Measurements from ENCODE around the gene NPB.

Gene NPB

DNA sequence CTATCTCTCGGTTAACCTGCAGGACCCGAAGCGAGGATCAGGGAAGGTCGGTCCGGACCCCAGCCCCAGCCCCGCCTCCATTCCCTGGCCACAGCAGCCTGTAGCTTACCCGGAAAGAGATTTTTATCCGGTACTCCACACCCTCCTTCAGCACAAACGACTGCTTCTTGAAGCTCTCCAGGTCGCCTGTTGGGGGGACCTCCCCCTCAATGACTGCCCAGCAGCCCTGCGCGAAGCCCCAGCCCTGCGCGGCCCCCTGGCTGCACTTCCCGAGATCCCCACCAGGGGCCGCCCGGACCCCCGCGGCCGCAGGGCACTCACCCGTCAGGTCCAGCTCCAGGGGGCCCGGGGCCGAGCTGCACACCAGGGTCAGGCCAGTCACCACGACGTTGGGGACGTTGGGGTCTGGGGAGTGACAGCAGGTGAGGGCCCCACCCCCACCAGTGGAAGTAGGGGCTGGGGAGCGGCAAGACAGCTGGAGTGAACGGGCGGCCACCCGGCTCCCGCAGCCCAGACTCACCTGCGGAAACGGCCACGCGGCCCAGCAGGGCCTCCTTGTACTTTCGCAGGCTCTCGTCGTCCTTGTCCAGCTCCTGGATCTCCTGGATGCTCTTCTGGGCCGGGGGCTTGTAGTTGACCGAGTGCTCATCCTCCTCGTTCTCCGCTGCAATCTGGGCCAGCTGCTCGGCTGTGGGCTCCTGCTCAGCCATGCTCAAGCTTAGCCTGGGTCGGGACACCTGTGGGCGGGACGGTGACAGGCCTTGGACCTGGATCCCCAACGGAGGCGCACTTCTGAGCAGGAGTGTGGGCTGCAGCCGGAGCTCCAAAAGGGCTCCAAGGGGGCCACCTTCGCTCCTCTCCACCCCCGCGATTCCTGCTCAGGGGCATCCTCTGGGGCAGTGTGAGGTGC is 32.6 kb upstream of the NPB start:
- DNase-seq = peak in 1 of 14 donors; percentile 35

DNA sequence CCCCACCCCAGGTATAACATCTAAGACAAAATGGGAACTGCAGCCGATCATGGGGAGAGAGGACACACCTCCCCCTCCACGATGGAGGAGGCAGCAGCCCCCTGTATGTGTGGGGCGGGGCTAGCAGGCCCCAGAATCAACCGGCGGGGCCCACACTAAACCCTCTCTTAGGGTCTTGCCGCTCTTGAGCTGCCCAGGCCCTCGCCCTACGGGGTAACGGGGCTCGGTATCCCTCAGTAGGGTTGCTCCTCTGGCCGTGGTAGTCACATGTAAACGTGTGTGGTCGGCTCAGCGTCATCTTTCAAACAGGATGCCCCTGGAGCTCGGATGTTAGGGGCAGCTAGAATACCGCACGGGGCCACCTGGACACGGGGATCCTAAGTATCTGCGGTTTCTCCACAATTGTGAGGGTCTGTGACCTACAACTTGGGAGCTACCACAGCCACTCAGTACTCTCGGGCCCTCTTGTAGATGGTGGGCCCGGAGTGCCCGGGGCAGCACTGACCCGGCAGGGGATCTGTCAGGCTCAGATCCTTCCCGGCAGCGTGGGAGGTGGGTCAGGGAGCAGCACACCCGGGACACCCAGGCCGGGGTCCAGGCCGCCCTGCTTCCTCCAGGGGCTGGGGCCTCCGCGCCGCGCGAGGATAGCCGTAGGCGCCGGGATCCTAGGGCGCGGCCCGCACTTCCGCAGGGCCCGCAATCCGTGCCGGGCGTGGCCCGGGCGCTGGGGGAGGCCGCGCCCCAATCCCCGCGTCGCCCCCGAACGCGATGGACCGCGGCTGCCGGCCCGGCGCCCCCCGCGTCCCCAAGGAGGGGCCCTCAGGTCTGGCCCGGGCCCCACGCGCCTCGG is 31.7 kb upstream of the NPB start:
- DNase-seq = peak in 3 of 14 donors; percentile 5 to 40 (median 31)

DNA sequence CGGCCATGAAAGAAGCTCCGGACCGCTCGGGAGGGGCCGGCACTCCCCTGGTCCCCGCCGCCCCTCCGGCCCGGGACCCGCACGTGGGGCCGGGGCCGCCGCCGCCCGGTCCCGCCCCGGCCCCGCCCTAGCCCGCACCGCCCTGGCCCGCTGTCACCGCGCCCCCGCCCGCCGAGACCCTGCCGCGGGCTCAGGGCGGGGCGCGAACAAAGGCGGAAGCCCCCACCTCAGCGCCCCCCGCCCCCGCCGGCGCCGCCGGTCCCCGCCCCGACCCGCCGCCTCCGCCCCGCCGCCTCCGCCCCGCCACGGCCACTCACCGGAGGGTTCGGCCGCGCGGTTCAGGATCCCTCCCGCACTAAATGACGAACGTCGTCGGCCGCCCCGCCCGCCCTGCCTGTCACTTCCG is 31.1 kb upstream of the NPB start, which contains the start of gene ARHGDIA:
TSS of gene ARHGDIA (minus strand) at position 357 of the 406 bp plus-strand sequence. CDS start 1,407 bp downstream, outside the sequence.
- DNase-seq = no peak

DNA sequence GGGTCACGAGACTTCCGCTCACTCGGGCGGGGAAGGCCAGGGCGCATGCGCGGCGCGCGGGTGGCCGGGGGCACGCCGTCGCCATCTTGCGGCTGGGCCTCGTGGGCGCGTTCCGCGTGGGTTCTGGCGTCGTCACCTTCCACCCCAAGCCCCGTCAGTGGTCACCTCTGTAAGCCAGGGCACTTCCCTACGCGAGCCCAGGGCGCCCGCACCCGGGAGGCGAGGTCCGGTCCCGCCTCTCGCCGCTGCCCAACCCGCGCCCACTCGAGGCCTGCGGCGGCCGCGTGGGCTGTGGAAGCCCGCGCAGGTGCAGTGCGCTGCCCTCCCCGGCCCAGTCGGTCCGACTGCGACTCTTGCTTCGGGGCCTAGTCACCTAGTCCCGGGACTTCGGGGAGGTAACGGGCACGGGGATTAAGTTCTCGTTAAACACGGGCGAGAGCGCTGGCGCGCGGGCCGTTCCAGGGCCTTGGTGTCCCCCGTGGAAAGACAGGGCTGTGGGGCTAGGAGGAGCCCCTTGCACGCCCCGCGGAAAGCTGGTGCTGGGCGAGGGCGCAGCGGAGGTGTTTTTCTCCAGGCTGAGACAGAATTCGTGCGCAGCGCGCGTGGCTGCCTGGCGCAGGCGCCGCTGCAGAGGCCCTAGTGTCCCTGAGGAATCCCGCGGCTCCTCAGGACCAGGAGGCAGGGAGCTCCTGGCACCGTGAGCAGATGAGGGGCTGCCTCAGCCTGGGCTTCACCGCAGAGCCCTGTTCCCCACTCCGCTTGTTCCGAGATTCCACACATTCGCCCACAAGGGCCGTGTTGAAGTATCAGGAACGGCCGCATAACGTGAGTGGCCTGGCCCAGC is 30.4 kb upstream of the NPB start:
- peak; percentile 34 to 95 (median 82) for DNase-seq

DNA sequence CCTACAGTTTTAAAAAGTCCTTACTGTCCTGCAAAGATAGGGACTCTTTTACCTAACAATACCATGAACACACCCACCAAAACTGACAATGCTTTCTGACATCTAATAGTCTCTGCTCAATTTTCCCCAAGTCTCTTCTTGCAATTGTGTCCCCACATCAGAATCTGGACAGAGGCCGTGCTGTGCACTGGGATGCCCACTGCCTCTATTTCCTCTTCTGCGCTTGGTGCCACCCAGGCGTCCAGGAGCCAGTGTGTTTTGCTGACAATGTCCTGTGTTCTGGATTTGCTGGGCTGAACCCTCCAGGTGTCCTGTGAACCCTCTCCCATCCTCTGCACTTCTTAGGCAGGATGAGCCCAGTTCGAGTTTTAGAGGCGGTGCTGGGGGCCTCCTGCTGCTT is 24.5 kb upstream of the NPB start:
- DNase-seq = no peak

DNA sequence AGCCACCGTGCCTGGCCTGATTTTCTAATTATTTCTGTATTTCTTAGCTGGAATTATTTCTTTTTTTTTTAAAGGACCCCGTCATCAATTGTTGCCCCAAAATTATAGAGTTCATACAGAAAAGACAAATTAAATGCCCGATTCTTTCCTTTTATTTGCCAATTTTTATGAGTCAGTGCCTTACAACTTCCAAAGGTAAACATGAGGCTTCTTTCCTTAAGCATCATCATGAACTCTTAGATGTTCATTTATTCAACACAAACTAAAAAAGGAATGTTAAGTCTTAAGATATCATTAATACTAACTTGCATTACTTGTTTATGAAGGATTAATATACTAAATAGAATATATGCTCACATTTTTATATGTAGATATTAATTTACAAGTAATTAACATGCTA is 23.7 kb upstream of the NPB start:
- DNase-seq = no peak

DNA sequence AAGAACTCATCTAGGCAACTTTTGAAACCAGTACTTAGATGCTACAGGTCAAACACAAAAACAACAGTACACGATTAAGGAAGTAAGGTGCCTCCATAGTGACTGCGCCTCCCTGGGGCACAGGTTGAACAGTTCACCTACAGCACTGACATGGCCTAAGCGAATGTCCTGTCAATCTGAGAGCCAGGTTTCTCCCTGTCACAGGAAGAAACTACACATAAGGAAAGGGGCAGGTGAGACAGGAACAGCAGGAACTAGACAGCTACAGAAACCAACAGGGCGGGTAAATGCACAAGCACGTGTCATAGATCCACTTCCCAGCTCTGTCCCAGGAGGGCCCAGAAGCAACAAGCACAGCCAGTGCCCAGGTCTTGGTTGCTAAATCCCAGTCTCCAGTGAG is 22.9 kb upstream of the NPB start:
- DNase-seq = no peak

DNA sequence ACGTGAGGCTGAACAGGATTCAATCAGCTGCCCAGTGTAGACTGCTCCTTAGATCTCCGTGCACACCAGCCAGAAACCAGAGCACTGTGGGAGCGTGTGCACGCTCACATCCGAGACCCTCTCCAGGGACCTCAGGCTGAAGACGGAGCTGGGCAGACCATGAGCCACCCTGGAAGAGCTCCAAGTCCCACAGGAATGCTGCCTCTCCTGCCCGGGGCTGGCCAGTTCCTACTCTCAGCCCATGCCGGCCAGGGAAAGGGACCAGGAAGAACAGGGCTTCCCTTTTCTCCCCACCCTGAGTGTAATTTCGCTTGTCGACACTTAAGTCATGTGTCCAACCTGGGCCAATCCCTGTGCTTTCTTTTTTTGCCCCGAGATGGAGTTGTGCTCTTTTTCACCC is 17.5 kb upstream of the NPB start:
- no peak for DNase-seq

DNA sequence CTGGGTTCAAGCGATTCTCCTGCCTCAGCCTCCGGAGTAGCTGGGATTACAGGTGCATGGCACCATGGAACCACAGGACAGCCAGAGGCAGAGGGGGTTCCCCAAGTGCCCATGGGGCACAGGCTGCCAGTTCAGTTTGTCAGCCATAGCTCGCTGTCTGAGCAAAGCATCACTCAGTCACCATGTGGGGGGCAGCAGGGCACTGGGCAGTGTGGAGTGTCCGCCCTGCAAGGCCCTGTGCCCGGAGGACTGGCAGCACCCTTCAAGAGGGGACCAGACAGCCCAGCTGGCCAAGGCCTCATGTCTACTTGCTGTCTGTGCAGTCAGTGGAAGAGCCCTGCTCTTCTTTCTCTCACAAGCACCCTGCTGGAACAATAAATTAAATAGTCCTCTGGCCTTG is 17.1 kb upstream of the NPB start:
- DNase-seq = no peak

DNA sequence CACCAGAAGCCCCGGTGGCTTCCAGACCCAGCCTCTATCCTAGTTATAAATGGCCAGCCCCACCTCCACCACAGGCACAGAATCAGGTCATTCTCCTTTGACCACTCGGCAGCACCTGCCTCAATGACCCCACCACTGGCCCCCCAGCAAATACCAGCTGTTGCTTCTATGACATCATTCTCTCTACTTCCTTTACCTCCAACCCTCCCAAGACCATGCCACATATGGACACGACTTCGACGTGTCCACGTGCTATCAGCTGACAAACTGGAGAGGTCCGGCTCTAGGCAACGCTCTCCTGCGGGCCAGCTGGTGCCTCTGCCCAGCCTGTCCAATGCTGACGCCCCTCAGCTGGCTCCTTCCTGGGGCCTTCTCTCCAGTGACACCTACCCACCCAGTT is 16.6 kb upstream of the NPB start:
- DNase-seq = no peak

DNA sequence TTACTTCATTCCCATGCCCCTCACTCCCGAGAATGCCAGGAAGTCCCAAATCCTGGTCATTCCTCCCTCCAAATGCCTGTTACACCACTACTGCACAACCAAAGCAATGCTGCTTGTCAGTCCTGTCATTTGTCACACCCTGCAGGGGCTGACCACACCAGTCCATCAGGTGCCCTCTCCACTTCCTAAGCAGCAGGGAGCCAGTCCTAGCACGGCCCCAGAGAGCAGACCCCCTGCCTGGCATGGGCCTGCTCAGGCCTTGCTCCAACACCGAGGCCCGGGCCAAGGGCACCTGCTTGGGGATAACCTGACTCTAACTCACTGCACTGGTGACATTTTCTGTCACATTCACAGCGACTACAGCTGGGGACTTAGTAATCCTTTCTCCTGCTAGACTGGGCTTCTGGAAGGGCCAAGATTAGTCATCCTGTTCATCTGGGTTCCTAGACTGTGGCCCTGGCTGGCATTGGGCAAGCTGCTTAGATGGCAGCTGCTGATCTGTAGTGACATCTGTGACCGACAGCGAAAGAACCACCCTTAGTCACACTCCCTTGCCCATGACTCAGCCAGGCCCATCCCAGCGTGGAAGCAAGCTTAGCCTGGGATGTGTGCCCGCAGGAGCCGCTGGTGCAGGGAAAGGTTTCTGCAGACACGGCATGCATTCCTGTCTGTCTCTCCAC is 16.0 kb upstream of the NPB start:
- DNase-seq = no peak

DNA sequence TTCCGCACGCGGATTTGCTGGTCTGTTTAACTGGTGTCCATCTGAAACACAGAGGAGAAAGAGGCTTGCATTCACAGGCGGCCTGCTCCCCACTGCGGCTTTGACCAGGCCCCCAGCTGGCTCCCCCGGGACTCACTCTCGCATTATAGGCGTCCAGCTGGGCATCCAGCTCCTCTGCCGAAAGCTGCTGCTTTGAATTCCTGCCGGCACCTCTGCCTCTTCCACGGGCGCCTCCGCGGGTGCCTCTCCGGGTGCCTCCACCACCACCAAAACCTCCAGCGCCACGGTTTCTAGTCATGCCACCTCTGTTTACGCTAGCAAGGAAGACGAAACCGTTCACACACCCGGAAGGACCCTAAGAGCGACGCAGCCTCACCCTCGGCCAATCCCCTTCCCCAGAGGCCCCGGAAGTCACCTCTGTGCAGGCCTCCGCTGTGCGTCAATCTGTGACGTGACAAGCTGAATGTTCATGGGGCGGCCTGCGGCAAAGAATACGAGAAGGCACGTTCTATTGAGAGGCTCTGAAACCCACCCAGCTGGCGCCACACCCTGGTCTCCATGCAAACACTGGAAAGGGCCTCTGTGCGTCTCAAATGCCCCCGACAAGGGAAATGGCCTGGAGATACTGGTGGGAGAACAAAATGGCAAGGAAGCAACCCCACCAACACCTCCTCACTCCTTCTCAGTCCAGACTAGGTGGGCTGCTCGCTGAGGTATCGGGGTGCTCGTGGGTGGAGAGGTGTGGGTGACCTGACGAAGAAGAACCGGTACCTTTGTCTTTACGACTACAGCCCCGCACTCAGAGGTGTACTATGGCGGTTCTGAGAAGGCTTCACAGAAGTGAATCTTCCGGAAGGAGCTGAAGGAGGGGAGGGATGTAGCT is 13.7 kb upstream of the NPB start:
- no peak for DNase-seq

DNA sequence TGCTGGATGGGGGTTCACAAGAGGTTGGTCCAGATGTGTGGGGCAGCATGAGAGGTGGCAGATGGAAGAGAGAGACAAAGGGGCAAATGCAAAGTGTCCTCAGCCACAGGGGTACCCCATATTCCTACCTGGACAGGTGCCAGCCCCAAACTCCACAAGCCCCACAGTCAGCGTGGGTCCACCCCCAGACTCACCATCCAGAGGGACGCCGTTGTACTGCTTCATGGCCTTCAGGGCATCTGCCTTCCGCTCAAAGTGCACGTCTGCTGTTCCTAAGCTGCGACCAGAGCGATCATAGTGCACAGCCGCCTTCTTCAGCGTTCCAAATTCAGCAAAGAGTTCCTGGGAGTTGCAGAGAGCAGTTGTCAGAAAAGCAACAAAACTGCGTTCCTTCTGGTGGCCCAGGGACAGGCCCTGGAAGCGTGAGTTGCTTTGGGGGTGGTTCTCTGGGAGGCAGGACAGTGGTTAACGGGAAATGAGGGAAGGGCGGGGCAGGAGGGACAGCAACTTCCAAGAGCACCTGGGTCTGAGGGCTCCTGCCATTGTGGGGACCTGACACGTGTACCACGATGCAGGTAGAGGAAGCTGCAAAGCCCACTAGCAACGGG is 12.9 kb upstream of the NPB start:
- DNase-seq = no peak

DNA sequence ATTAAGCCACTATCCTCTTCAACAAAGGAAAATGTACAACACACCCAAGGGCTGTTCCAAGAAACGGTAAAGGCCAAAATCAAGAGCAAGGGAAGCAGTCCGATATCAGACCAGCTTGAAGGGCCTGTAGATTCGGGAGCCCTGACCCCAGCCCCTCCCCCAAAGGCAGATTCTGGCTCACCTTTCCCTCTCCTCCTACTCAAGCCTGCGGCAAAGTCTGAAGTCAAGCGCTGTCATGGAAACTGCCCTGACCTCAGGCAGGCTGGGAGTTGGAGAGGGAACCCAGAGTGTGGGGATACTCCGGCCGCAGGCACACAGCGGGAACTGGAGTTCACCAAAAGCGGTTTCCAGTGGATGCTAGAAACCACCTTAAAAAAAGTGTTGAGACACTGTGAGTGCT is 12.4 kb upstream of the NPB start:
- DNase-seq = no peak

DNA sequence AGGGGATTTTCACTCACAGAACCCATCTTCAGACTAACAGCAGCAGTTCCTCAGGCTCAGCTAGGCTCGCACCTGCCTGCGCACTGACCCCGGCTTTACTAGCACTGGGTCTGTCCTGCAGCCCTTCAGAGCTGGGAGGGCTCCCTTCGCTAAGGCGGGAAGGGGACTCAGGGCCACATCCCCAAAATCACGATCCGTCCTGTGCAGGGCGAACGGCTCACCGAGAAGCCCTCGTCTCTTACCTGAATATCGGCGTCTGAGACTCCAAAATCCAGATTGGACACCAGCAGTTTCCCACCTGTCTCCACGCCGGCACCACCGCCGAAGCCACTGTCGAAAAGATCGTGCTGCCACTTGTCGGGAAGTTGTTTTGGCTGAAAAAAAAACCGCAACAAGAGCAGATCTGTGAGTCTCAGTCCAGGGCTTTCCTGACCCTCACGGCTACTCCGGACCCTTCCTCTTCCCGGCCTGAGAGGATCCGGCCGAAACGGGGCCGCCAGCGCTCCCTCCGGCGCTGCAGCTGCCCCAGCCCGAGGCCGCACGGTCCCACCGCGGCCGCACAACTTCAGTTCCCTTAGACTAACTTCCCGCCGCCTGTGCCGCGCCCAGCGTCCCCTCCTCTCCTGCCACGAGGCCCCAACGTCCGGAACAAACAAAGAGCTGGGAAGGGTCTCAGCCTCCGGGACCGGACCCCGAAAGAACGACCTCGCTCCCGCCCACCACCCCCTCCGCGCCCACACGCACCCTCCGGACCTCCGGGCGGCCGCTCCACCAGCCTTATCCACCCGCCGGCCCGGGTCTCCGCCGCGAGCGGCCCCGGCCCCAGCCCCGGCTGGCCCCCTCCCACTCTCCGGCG is 11.4 kb upstream of the NPB start:
- no peak for DNase-seq

DNA sequence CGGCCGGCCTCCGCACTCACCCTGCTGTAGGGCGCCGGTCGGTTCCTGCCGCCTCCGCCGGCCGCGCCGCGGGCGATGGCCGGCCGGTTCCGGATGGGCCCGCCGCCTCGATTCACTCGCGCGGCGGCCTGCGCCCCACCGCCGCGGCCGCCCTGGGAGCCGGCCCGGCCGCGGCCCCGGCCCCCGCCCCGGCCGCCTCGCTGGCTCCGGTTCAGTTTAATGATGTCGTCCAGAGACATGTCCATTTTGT is 10.8 kb upstream of the NPB start:
- no peak for DNase-seq

DNA sequence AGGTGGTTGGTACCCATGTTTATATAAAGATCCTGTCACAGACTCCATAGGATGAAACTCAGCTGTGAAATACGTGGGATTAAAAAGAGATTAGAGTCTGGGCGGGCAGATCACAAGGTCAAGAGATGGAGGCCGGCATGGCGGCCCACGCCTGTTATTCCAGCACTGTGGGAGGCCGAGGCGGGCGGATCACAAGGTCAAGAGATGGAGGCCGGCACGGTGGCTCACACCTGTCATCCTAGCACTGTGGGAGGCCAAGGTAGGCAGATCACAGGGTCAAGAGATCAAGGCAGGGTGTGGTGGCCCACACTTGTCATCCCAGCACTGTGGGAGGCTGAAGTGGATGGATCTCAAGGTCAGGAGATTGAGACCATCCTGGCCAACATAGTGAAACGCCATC is 6.6 kb upstream of the NPB start:
- DNase-seq = no peak

DNA sequence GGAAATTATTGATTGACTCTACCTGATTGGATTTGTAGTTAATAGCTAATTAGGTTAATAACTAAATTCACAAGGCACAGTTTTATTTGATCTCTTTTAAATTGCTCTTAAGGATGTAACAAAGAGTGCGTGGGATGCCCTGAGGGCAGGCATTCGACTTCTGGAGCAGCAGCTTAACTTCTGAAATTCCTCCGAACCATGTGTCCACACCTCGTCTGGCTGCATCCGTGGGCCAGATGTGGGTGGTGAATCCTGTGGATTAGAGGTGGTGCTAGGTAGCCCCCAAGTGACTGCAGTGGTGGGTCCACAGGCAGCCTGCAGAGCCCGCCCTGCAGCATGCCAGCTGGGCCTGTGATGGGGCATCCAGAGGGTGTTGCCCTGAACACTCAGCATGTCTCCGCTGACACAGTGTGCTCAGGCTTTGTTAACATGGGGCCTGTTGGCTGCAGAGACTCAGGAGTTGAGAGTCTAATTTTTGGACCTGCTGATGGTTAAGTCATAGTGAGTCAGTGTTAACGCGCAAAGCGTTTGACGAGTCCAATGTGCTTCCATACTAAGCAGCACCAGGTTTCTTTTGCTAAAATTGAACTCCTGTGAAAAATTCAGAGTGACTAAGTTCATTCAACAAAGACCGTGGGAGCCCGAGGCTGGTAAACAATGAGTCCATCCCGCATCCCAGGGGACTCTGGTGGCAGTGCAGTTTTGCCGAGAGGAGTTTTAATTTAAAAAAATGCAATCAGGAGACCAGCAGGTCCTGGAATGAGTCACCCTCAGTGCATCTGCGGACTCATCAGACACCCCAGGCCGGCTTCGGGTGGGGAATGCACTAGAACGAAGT is 3.8 kb upstream of the NPB start:
- DNase-seq = no peak

DNA sequence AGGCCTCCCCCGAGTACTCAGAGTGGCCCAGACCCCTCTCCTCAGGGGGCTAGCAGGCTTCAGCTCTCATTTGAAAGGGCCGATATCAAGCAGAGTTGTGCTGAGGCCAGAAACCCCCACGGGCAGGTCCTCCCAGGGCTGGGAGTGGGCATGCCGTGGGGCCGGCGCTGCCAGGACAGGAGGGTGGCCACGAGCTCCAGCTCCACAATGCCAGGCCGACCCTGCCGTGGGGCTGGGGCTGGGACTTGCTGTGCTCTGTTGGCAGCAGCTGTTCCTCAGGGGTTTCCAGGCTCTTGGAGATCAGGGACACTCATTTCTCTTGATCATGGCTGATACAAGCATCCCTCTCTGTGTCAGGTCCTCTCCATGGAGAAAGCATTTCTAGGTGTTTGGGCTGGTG is 3.2 kb upstream of the NPB start:
- no peak for DNase-seq
